Stomach (tissue), 4 donors: ENCODE measurements around the gene SSRP1.

Source experiments
- CTCF ChIP-seq, 7 experiments: fragments of 450-650 bp in 4 of 7; fragments of 200-600 bp in 3 of 7; sonication (generic) in 3 of 7; IDR thresholded peaks; one replicate each; pipeline ENCODE4 v1.5.1; 2016 to 2019; ENCODE audit warnings: antibody characterized with exemption in 7 of 7, control low read depth in 2 of 7, mild to moderate bottlenecking in 1 of 7
- POLR2A ChIP-seq, 4 donors: fragments of 450-650 bp; IDR thresholded peaks; one replicate each; pipeline ENCODE4 v1.6.1; 2016; ENCODE audit warnings: antibody characterized with exemption in 4 of 4, control low read depth in 2 of 4, mild to moderate bottlenecking in 1 of 4, moderate library complexity in 1 of 4
- POLR2AphosphoS5 ChIP-seq, 3 donors: sonication (generic); formaldehyde crosslinking; IDR thresholded peaks; one replicate each; pipeline ENCODE4 v1.6.1; 2016; ENCODE audit warnings: antibody characterized with exemption in 3 of 3

- TF ChIP-seq CTCF (IDR thresholded peaks at IDR 0.05) = no peak
- no peak for TF ChIP-seq POLR2A (IDR thresholded peaks at IDR 0.05)
- no peak for TF ChIP-seq POLR2AphosphoS5 (IDR thresholded peaks at IDR 0.05)
Measured at GRCh38 chr11:57330029-57330428, 5.7 kb downstream of the SSRP1 start.
